OCI-LY3 (cell line): ENCODE data around the gene CD6.

Experiments used
- H2AFZ ChIP-seq: fragments of 200-600, 300-600 bp; shearing (Covaris generic); 2 replicates; pipeline ENCODE4 v1.6.0; 2014; ENCODE audit warnings: antibody characterized with exemption, low read depth, low read length
- H3K27ac ChIP-seq: fragments of 200-600, 300-600 bp; sonication (generic); 2 replicates; pipeline ENCODE4 v1.5.1; 2014; ENCODE audit warnings: mild to moderate bottlenecking, low read length, moderate library complexity, mixed read lengths
- H3K27me3 ChIP-seq: fragments of 200-600, 300-600 bp; sonication (generic); 2 replicates; pipeline ENCODE4 v1.6.1; 2014; ENCODE audit warnings: low read depth, low read length, mixed read lengths
- H3K36me3 ChIP-seq: fragments of 200-600, 300-600 bp; sonication (generic); replicated peaks from 2 replicates; pipeline ENCODE3; 2014; ENCODE audit warnings: low read depth, low read length, mixed read lengths
- H3K4me1 ChIP-seq: fragments of 300-600, 200-600 bp; sonication (generic); 2 replicates; pipeline ENCODE4 v1.6.1; 2014; ENCODE audit warnings: low read length, mixed read lengths
- H3K4me2 ChIP-seq: fragments of 200-600, 300-600 bp; sonication (generic); 2 replicates; pipeline ENCODE4 v1.6.1; 2014; ENCODE audit warnings: low read length, mixed read lengths
- H3K4me3 ChIP-seq: fragments of 300-600, 200-600 bp; sonication (generic); 2 replicates; pipeline ENCODE4 v1.5.1; 2014; ENCODE audit warnings: antibody characterized with exemption, mild to moderate bottlenecking, low read length, moderate library complexity
- H3K79me2 ChIP-seq: fragments of 300-600, 200-600 bp; shearing (Covaris generic); 2 replicates; pipeline ENCODE4 v1.6.1; 2014; ENCODE audit warnings: mild to moderate bottlenecking, low read length, mixed read lengths
- H3K9ac ChIP-seq: fragments of 300-600, 200-600 bp; shearing (Covaris generic); 2 replicates; pipeline ENCODE4 v1.6.0; 2014; ENCODE audit warnings: mild to moderate bottlenecking, low read length, moderate library complexity
- H3K9me3 ChIP-seq: fragments of 200-600, 300-600 bp; shearing (Covaris generic); 2 replicates; pipeline ENCODE4 v1.6.1; 2014; ENCODE audit warnings: low read length, mixed read lengths; ENCODE audit not compliant: insufficient read depth
- H4K20me1 ChIP-seq: fragments of 200-600, 300-600 bp; sonication (generic); 2 replicates; pipeline ENCODE4 v1.6.1; 2016; ENCODE audit warnings: low read length, mixed read lengths; ENCODE audit not compliant: insufficient read depth
- CTCF ChIP-seq: fragments of 200-600, 300-600 bp; sonication (generic); IDR thresholded peaks from 2 replicates; pipeline ENCODE4 v1.5.1; 2014; ENCODE audit warnings: antibody characterized with exemption, low read length, low read depth
- EZH2phosphoT487 ChIP-seq: fragments of 200-600 bp; shearing (Covaris generic); IDR thresholded peaks from 2 replicates; pipeline ENCODE4 v1.6.1; 2018; ENCODE audit warnings: antibody characterized with exemption, mixed run types, low read depth

CD6 gene

DNA sequence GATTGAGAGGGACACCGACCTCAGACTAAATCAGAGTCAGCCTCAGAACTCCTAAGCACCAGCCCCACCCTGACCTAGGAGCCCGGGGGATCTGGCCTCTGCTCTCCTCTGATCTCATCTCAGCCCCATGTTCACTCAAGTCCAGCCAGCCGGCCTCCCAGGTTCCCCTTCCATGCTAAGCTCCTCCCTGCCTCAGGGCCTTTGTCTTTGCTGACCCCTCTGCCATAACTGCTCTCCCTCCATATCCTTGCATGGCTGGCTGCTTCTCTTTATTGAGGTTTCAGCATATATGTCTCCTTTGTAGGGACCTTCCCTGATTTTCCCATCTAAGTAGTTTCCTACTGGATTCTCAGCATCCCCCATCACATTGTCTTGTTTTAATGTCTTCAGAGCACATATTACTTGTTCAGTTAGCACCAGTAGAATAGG lies 18.7 kb upstream of the CD6 start:
- no peaks in the 10 kb centered on the region for H3K27me3 ChIP-seq
- H4K20me1 ChIP-seq, result peaks cover 29% of the 10 kb centered on the region
- TF ChIP-seq CTCF (no peak), EZH2phosphoT487 (no peak)
- peaks cover 21% of the 10 kb centered on the region for H3K36me3 ChIP-seq
- peak overlapping the region; percentile 96 for H3K27ac ChIP-seq
- no peak overlapping the region for H2AFZ ChIP-seq
- H3K4me2 ChIP-seq, result peak overlapping the region; percentile 98
- H3K4me3 ChIP-seq, result peak overlapping the region; percentile 91
- peak overlapping the region; percentile 98 for H3K9ac ChIP-seq
- peaks cover 54% of the 10 kb centered on the region for H3K4me1 ChIP-seq
- peaks cover 42% of the 10 kb centered on the region for H3K79me2 ChIP-seq
- no peaks in the 10 kb centered on the region for H3K9me3 ChIP-seq

DNA sequence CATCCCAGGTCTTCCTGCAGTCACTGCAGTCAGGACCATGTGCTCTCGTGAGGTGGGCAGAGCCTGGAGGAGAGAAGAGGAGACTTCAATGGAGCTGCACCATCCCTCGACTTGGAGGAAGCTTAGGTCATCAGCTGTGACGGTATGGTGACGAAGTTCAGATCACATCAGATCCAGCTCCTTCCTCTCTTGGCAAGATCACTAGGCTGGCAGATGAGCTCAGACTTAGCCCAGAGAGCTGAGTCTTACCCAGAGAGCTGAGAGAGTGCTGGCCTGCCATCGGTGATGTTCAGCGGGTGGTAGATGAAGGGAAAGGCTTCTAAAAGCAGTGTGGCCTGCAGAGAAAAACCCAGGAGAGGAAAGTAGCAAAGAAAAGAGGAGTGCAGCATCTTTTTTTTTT lies 17.7 kb upstream of the CD6 start:
- Histone ChIP-seq H3K27ac (peak overlapping the region; percentile 96), H4K20me1 (peaks cover 19% of the 10 kb centered on the region), H3K36me3 (peaks cover 12% of the 10 kb centered on the region), H3K9ac (peak overlapping the region; percentile 1; the same call in 1 of the 2 replicates), H3K9me3 (no peaks in the 10 kb centered on the region), H2AFZ (no peak overlapping the region; the same call in 1 of the 2 replicates), H3K4me2 (peak overlapping the region; percentile 98), H3K4me1 (peaks cover 45% of the 10 kb centered on the region), H3K4me3 (no peak overlapping the region), H3K79me2 (peaks cover 32% of the 10 kb centered on the region), H3K27me3 (no peaks in the 10 kb centered on the region)
- no peak for TF ChIP-seq EZH2phosphoT487

DNA sequence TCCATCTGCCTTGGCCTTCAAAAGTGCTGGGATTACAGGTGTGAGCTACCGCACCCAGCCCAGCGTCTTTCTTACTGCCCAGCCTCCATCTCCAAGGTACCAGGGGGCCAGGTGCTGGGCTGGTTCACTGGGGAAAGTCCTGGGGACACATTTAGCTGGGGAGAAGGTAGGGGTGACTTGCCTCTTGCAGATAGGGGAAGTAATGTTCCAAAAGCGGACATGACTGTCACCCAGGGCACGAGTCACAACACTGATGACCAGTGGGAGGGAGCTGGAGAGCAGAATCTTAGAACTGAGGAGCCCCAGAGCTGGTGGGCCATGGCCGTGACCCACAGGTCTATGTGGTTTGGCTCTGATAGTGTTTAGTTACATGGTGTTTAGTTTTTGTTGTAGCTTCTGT lies 17.1 kb upstream of the CD6 start:
- peak overlapping the region; percentile 69; the same call in 1 of the 2 replicates for H2AFZ ChIP-seq
- peak overlapping the region; percentile 9; the same call in 1 of the 2 replicates for H3K9ac ChIP-seq
- no peak for TF ChIP-seq CTCF
- no peak for TF ChIP-seq EZH2phosphoT487
- H3K36me3 ChIP-seq, result peaks cover 11% of the 10 kb centered on the region
- no peaks in the 10 kb centered on the region for H3K27me3 ChIP-seq
- peaks cover 41% of the 10 kb centered on the region for H3K4me1 ChIP-seq
- peak overlapping the region; percentile 96 for H3K27ac ChIP-seq
- peak overlapping the region; percentile 53 for H3K4me2 ChIP-seq
- H3K79me2 ChIP-seq, result peaks cover 25% of the 10 kb centered on the region
- no peak overlapping the region; the same call in 1 of the 2 replicates for H3K4me3 ChIP-seq
- no peaks in the 10 kb centered on the region for H3K9me3 ChIP-seq
- peaks cover 14% of the 10 kb centered on the region for H4K20me1 ChIP-seq

DNA sequence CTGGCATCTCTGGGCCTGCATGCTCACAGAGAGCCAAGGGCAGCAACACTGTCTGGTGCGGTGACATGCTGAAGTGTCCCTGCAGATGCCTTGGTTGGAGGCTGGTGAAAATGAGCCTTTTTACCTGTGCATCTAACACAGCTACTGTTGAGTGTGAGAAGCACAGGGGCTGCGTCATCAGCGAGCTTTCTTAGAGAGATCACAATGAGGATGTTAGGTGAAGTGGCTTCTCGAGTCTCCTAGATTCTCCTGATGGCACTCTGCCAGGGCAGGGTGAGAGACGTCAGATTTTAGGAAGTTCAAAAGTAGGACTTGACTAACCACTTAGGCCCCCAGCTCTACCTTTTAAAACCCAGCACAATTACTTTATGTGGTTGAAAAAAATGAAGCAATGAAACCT lies 15.9 kb upstream of the CD6 start:
- Histone ChIP-seq H3K4me3 (no peak overlapping the region), H2AFZ (no peak overlapping the region), H3K4me1 (peaks cover 37% of the 10 kb centered on the region), H3K27ac (no peak overlapping the region), H3K4me2 (no peak overlapping the region), H3K9ac (no peak overlapping the region), H3K79me2 (peaks cover 14% of the 10 kb centered on the region), H3K27me3 (peaks cover 9% of the 10 kb centered on the region), H3K36me3 (peaks cover 3% of the 10 kb centered on the region), H4K20me1 (peaks cover 2% of the 10 kb centered on the region; the same call in 1 of the 2 replicates), H3K9me3 (no peaks in the 10 kb centered on the region)
- no peak for TF ChIP-seq CTCF
- TF ChIP-seq EZH2phosphoT487, result no peak
